Posterior vena cava (tissue), 2 donors: ENCODE measurements around the gene STXBP6. TPM values are rescaled to one million over a fixed set of nuclear protein-coding genes. Genes with fewer than 3 reads are reported as not detected.

Experiments
- DNase-seq: peaks from one replicate; pipeline ENCODE4 v3.0.0-alpha.2; 2020; ENCODE audit warnings: low spot score
- intact Hi-C, 2 donors: fragments of 100-400 bp; cut with DNase I; formaldehyde crosslinking; loops; one replicate each; pipeline versions ENCODE4 v1.14.1 to v1.14.2; 2022 to 2023
- long read RNA-seq, 2 donors: library from polyadenylated mRNA; unstranded; transcript quantifications; one replicate each; pipeline ENCODE4 v2.0.0, GENCODE V29; 2020 to 2021
- total RNA-seq, 2 donors: library from RNA; stranded (reverse); fragmentation: NEBNext Ultra II Directional; extraction: Animal tissue kit (Norgen Biotek cat#: 25700); gene quantifications; one replicate each; pipeline ENCODE4 v1.2.1, GENCODE V29; 2021
- donor health status: DM: yes; HTN: yes; CAD: no.
- donor health status: DM: yes; HTN: yes; CAD: no.

STXBP6 gene
- 10 to 100 TPM in 1 of 2 donors, 1 to 10 TPM in 1; 8.9 to 14.9 TPM for total RNA-seq
- long read RNA-seq, donor 1, full-length matches to known transcripts: 2 of 7 reads
- long read RNA-seq, donor 1, partial matches to known transcripts: 0 of 7 reads
- long read RNA-seq, donor 1, other reads (novel, unspliced or antisense): 5 of 7 reads
- long read RNA-seq, donor 2, full-length matches to known transcripts: 12 of 18 reads
- long read RNA-seq, donor 2, partial matches to known transcripts: 1 of 18 reads
- long read RNA-seq, donor 2, other reads (novel, unspliced or antisense): 5 of 18 reads

DNA sequence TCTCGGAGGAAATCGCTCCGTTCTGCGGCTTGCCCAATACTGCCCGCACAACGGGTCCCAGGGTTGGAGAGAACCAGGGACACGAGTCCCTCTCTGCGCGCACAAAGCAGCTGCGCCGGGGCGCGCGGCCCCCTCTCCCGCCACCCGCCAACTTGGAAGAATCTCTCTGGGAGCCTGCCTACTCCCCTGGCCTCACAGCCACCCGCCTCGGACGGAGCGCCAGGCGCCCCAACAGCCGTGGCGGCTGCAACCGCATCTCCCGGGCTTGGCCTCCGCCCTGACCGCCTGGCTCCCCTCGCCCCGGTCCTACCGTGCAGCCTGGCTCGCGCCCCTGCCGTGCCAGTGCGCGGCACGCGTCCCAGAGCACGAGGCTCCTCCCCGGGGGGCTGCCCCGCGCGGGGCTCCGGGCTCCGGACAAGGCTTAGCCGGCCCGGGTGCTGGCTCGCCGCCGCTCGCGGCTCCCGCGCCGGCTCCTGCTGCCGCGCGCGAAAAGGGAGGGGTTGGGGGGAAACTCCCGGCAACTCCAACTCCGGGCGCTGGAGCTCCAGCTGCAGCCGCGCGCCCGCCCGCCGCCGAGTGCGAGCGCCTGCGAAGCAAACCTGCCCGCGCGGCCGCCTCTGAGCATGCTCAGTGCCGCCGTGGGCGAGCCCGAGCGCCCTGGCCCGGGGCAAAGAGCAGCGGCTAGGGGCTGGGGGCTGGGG is at the start of gene STXBP6:
Gene STXBP6, minus strand, starts transcription at position 580 of the 701 bp plus-strand sequence. CDS start 75,329 bp downstream, outside the sequence.
- DNase-seq: peak; percentile 87
- intact Hi-C loops: loop anchor here (10.0 kb wide), 3 partner anchors 65 to 235 kb away; no protein-coding TSS in a partner anchor

DNA sequence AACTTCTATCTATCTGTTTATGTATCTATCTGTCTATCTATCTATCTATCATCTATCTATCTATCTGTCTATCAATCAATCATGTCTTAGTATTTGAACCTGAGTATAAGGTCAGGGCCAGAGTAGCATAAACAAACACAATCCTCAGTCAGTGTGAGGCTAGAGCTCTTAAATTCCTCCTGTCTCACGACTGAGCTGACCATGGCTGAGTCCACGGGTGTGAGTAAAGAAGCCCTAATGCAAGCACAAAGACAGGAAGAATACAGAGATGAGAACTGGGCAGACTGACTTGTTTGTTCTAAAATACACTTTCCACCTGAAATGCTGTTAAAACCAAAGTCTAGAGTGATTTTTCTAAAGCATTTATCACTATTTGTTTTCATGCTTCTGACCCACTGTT is 47.2 kb upstream of the STXBP6 start:
- DNase-seq: no peak
- intact Hi-C loops: no loop called here

DNA sequence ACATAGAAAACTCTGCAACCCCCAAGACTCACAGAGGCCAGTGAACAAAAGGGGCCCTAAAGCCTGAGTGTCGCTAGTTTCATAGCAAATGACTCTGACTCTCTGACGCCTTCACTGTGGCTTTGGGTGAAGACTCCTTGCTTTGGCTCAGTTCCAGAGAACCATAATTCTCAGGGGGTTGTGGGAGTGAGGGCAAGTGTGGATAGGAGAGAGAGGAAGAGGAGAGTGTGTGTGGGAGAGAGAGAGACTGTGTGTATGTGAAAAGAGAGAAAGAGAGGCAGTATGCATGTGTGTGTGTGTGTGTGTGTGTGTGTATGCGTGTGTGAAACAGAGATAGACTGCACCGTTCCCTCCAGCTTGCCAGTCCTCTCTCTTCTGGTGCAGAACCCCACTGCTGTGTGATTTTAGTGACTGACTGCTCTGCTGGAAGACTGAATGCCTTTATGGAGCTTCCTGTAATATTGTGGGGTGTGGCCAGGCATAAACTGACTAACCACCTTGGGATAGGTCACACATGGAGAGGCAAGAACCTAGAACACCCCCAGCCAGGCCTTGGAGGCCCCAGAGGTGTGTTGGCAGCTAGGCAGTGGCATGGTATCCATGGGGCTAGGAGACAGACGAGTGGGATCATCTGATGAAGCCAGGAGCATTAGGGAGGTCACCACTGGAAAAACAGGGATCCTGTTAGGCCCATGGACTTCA is 45.9 kb upstream of the STXBP6 start:
- intact Hi-C loops: no loop called here
- DNase-seq: no peak

DNA sequence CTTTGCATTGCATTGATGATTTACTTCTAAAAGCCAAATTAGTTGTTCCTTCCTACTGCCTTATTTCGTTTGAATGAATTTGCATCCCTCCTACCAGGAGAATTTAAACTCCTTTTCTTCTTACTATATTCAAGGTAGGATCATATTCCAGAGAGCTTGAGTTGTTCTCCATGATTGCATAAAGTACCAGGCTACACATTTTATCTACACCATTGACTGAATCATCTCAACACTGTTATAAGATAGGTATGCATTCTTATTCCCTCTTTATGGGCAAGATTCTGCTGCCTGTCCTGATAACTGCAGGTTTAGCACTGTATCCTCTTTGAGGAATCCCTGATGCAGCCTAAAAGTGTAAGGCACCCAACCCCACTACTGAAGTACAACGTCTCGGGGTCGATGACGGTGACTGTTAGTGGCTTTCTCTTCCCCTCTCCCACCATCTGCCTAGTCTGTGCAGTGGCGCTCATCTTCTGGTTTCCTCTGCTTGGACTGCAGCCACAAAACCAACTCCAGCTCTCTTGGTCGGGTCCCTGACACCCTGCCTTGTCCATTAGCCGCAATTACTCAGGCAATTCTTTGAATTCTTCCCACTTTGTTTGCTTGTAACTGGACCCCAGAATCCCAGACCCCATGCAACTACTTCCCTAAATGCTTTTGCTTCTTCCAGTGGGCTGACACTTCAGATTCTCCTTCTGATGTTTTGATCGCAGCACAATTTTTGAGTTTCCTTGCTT is 44.4 kb upstream of the STXBP6 start:
- no peak for DNase-seq
- intact Hi-C loops: no loop called here

DNA sequence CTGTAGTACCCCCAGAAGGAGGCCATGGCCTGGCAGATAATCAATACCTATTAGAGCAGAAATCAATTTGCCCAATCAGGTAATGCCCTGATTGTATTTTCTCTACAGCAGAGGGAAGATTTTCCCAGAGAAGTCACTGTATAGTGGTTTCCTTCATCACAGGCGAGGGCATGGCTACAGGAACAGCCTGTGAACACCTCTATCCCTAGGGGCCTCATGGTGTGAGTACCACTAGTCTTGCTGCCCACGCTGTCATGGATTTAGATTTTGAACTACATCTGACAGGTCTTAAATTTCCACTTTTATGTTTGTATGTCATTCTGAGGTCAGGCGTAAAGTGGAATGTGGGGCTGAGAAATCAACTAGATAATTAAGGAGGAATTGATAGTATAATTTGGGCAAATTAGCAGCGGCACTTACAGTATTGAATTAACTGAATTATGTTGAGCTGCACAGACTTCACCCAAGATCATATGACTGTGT is 42.4 kb upstream of the STXBP6 start:
- intact Hi-C loops: no loop called here

DNA sequence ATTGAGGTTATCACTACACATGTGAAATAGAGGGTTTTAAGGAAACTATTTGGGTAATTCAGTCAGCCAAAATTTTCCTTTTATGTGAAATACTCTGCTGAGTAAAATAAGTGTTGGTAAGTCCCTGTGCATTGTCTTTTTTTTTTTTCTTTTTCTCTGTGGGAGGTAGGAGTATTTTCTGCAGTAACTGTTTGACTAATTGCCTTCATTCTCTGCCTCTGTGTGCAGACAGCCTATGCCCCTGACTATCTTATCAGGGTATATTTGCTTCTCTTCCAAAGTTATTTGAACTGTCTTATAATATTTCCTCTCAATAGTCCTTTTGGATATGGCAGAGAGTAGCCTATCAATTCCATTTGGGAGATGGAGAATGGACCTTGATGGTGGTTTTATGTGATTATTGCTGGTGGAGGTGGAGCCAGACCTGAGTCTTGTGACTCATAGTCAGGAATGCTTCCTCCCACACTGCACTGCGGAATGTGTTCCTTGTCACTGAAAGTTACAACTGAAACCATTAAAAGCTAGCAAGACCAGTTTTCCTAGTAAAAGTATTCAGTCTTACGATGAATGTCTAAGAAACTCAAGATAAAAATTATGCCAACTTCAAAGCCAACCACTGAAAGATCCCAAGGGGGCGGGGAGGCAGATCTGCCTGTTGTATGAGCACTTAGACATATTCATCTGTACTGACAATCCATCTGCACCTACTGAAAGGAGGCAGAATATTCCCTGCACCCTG is 40.9 kb upstream of the STXBP6 start:
- no peak for DNase-seq
- intact Hi-C loops: no loop called here

More for the DNA sequence above, 42.4 kb upstream of the STXBP6 start:
- DNase-seq: no peak

DNA sequence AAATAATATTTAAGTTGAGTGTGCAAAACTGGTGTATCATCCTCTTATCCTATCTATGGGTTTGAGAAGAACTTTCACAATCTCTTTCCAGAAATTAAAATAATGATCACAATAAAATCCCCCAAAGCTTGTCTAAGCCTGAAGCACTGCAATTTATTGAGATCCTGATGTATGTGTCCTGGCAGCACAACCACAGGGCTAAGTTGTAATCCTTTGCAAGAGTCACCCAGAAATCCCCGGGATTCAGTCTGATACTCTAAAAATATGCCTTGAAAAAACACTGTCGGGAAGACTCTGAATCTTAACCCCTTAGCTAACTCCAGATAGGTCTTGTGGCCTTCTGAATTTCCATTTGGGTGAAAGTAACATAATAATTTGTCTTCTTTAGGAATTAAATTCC is 40.3 kb upstream of the STXBP6 start:
- intact Hi-C loops: no loop called here

DNA sequence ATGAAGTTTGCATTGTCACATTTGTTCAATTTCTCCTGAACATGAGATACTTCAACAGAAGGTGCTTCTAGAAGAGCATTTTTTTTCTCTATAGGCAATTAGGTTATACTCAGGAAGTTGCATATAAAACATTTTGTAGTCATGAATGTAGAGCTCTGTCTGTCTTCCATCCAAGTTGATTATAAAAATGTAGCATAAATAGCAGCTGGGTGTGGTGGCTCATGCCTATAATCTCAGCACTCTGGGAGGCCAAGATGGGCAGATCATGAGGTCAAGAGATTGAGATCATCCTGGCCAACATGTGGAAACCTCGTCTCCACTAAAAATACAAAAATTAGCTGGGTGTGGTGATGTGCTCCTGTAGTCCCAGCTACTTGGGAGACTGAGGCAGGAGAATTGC is 39.5 kb upstream of the STXBP6 start:
- DNase-seq: no peak
- intact Hi-C loops: no loop called here

More for the DNA sequence above, 40.3 kb upstream of the STXBP6 start:
- DNase-seq: no peak

DNA sequence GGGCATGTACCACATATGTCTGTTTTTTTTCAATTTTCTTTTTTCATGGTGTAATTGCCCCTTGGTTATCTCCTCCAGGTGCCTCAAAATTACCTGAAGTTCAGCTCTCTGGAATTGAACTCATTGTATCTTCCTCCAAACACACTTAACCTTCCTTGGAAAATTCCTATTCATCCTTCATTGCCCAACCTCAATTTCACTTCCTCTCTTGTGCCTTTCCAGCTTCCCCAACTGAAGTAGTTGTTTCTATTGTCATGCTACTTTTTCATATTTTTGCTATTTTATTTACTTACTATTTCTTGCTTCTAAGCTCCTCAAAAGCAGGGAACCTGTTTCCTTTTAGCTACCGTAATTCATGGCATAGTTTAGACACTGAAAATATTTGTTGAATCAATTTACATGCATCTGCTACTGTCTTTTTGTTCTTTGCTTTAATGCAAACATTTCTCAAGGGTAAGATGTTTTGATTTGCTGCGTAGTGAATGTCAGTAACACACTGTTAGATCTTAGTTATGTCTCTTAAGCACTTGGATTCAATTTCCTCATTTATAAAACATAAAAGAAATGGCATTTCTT is 37.0 kb upstream of the STXBP6 start:
- intact Hi-C loops: no loop called here
- no peak for DNase-seq

DNA sequence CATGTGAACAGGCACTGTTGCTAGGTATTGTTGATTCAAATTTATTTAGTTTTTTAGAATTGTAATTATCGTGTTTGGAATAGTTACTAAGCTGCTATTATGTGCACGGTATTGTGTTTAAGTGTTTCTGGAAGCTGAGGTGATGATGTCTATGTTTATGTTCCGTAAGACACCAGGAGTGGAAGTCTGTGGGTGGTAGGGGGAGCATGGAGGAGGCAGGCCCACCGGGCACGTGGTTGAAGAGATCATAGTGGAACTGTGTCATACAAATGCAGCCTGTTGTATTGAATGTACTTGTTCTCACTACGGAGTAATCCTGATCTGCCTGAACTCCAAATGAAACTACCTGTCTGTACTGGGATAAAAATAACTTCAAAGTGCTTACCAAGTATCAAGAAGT is 36.1 kb upstream of the STXBP6 start:
- no peak for DNase-seq
- intact Hi-C loops: no loop called here

DNA sequence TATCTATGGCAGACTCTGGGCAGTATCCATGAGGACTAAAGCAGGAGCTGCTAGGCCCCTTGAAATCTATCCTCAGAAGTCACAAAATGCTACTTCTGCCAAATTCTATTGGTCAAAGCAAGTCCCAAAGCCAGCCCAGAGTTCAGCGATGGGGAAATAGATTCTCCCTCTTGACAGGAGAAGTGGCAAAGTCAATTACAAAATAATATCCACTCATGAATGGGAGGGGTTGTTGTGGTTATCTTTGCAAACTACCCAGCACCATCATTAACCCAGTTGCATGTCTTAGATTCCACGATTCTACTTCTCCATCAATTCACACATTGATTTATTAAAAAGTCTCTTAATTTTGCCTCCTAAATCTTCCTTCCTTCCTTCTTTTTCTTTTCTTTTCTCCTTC is 30.7 kb upstream of the STXBP6 start:
- no peak for DNase-seq
- intact Hi-C loops: no loop called here

DNA sequence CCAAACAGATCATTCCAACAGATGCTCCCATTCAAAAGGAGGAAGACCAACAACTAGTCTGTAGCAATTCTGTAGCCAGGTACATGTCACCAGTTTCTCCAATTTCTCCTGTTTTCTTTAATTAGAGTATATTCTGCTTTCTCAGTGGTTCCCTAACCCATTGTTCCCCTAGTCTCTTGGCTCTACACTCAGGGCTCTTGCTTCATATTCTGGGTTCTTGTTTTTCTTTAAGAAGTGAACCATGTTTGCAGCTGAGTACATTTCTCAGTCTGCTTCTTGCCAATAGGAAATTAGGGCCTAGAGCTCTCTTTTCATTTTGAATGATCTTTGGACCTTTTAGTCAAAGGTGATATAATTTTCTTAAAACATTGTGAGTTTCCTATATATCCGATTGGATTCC is 29.4 kb upstream of the STXBP6 start:
- intact Hi-C loops: no loop called here
- no peak for DNase-seq

DNA sequence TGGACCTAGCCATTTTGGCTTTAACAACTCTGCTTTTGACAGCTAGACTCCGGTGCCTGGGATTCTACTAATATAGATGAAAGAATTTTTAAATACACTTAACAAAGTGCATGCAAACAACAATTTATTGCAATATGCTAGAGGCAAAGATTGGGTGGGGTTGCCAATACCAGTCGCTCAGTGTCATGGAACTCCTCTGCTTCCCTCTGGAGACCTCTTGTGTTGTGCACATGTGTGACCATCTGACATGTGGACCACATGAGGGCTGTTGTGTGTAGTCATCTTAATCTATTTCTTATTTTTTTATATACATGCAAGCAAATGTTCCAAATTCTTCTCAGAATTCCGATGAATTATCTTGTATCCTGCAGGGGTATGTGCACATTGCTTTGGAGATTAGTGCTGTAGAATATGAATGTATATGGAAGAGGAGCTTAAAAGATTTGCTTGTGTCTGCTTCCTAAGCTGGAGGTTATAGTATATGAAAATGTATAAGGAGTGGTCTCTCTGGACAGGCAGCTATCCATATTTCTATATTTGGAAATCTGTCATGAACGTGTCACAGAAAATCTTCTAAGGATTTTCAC is 24.2 kb upstream of the STXBP6 start:
- intact Hi-C loops: no loop called here
- no peak for DNase-seq

DNA sequence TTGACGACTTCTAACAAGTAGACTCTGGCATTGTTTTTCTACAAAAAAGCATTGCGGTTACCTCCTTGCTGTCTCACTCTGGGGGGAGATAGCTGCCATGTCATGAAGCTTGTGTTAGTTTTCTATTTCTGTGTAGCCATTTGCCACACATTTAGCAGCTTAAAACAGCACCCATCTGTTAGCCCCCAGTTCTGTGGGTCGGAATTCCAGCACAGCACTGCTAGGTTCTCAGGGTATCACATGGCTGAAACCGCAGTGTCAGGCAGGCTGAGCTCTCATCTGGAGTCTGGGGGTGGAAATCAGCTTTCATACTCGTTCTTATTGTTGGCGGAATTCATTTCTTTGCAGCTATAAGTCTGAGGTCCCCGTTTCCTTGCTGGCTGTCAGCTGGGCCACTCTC is 19.9 kb upstream of the STXBP6 start:
- no peak for DNase-seq
- intact Hi-C loops: no loop called here

DNA sequence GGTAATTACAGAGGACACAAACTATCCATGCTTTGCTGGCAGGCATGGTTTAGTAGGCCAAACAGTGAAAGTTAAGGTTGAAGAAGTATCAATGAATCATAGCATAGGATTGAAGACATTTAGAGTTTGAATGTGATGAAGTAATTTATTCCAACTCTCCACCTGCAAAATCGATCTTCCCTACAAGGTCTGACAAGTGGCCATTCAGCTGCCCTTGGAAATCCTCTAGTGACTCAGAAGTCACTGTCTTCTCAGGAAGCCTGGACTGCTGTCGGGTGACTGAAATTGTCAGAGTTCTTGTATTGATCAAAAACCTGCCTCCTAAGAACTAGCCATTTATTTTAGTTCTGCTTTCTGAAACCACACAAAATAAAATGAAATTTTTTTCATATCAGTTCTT is 17.7 kb upstream of the STXBP6 start:
- intact Hi-C loops: no loop called here

DNA sequence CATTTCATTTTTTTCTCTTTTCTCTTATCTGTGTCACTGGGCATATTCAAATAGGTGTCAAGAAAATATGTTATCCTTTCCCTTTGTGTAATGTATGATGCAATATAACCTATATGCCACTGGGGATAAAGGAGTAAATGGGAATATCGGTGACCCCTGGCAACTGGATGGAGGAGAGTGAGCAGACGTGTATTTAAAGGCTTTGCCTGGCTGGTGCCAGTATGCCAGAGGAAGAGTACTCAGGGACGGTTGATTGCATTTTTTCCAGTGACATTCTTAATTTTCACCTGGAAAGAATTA is 12.0 kb upstream of the STXBP6 start:
- intact Hi-C loops: no loop called here
- no peak for DNase-seq

More for the DNA sequence above, 17.7 kb upstream of the STXBP6 start:
- DNase-seq: no peak

DNA sequence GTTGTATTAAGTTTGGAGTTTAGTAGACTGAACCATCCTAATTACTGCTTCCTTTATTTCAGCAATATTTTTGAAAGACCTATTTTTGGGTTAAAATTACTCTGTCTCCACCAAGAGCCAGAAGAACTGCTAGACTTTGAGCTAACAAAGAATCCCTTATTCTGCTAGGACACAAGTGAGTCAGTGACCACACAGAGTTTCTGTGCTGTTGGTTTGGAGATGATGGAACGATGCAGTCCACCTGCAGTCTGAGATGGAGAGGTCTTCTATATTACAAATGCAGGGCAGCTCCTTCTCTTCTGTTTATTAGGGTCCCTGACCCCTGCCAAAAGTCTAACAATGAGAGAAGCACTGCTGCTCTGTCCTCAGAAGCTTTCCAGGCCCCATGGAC is 6.7 kb upstream of the STXBP6 start:
- intact Hi-C loops: no loop called here
- DNase-seq: no peak

DNA sequence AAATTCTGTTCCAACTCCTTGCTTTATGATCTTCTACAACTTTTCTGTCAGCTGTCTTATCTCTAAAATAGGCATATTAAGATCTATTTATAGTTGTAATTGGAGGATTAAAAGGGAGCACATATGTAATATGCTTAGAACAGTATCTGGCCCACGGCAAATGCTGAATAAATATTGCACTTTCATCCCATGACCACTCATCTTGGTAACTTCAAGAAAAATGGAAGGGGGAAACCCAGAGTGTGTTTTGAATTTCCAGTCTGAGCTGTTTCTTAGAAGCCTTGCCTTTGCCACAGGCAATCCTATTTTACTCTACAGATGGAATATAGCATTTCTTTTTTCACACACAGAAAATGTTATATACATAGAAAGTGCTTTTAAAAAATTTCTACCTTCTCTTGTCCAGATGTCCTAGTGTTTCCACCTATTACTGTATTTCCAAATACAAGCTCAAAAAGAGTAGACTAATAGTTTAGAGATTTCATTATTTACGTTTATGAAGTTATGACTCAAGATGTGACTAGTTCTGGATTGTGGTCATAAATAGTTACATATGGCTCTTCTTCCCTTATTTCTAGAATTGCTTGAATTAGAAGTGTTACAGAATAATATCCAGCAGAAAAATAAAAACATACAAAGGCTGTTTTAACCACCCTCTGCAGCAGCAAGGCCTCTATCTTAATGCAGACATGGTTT is 6.2 kb upstream of the STXBP6 start:
- intact Hi-C loops: no loop called here
- DNase-seq: no peak
